H54 (cell line): Measurements from ENCODE around the gene ABI3BP.

Source experiments
- DNase-seq: peaks from one replicate; pipeline ENCODE4 v3.0.0; 2011; ENCODE audit warnings: low spot score, mixed read lengths; ENCODE audit not compliant: insufficient read length
- FAIRE-seq: peaks from 3 replicates; lab custom pipeline; 2011; peaks lifted over from hg19 to GRCh38; lab: Jason Lieb, UNC
- POLR2A ChIP-seq: IDR thresholded peaks from 2 replicates; pipeline ENCODE4 v1.6.1; 2011; ENCODE audit warnings: low read depth, mild to moderate bottlenecking, low read length

ABI3BP gene

DNA sequence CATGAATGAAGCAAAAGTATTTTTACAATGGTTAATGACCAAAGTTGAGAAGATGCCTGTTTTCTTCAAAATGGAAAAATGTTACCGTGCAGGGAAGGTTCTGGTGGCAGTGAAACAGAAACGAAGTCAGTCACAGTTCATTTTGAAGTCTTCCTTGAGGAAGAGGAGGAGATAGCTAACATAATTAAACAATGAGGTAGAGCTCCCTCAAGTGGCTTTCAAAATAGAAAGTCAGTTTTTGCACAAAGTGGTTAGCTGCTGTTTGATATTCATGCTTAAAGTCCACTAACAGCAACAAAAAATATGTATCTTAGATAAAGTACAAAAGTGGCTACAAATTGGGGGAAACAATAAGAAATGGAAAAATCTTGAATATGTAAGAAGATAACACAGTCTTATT, 196.7 kb downstream of the ABI3BP start:
- no peak for TF ChIP-seq POLR2A
- DNase-seq: no peak
- FAIRE-seq: peak; percentile 92

DNA sequence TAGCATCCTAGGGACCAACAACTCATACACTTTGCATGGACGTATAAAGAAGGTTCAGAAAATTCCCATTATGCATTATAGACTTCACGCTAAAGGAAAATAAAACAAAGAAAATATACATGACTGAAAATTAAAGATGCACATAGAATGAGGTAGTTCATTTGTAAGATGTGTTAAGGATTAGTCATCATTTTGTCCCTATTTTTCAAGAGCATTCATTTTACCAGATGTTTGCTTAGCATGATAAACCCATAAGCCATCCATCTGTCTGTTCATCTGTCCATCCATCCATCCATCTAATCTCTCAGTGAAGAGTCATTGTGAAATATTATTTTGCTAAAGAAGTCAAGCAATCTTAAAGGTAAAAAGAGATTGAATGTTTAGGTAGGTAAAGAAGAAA, 203.6 kb downstream of the ABI3BP start:
- DNase-seq (no peak), FAIRE-seq (peak; percentile 48)
- TF ChIP-seq POLR2A: no peak

GRCh38 chr3:100783619-100784018, 209.6 kb downstream of the ABI3BP start:
- peak; percentile 11 for FAIRE-seq
- TF ChIP-seq POLR2A: no peak
- DNase-seq: no peak

GRCh38 chr3:100782906-100783305, 210.3 kb downstream of the ABI3BP start:
- DNase-seq (no peak), FAIRE-seq (no peak)
- TF ChIP-seq POLR2A: no peak

DNA sequence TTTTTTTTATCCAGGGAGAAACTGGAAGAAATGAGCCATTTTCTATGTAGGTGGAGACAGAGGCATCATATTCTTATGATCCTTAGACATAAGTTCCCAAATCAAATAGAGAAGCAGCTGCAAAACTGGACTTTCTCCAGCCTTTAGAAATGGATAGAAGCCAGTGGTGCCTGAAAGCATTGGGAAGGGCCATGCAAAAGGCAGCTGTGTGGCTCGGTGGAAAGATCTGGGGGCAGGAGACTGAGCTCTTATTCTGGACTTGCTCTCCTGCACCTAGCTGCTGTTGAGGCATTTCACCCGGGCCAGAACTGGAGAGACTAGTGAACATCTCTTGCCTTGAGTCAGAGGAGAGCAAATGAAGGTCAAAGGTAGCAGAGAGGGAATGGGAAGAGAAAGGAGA, 210.9 kb downstream of the ABI3BP start:
- FAIRE-seq (no peak), DNase-seq (no peak)
- TF ChIP-seq POLR2A: no peak

DNA sequence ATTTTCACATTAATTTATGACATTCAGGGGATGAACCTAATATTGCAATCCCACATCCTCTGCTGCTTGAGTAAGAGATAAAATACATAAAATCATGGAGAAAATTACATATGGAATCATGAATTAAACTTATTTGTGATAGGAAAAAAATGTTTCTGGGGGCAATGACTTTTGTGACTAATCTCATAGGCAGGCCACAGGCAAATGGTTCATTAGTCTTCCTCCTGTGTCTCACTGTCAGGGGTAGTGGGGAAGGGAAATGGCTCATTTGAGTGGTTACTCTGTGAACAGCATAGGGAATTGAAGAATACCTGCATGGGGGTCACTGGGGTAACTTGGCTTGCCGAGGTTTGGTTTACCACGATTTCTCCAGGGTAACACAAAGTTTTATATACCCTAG, 211.9 kb downstream of the ABI3BP start:
- TF ChIP-seq POLR2A: no peak
- no peak for DNase-seq
- peak; percentile 87 for FAIRE-seq

GRCh38 chr3:100780071-100780622, 213.1 kb downstream of the ABI3BP start:
- no peak for TF ChIP-seq POLR2A
- DNase-seq (no peak), FAIRE-seq (no peak)

DNA sequence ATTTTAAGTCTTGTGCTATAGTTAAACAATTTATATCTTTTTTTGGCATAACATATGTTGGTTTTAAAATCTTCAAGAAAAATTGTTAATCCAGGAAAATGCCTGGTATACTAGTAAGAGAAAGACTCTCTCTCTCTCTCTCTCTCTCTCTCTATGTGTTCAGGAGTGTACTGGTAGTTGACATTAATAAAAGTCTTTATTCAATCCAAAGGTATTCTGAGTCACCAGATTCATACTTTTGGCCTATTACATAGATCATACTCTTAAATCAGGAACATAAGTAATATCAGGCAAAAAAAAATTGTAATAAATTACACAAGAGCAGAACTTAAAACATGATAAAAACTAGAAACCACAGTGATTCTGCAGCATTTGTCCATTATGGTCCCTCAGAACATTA, 213.7 kb downstream of the ABI3BP start:
- TF ChIP-seq POLR2A: no peak
- no peak for FAIRE-seq

DNA sequence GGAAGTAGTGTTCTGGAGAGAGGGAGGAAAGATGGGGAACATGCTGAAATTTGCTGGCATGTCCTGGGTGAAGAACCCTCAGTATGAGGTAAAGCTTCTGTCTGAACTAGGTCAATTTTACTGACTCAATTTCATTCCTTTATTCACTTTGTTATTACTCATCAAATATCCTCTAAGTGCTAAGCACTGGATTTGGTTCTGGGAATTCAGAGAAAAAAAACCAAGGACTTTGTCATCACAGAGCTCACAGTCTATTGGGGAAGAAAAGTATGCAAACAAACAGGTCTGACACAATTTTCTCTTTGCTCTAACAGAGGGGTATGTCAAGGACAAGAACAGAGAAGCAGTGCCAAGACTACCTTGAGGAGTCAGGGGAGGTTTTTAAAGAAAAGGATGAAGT, 215.9 kb downstream of the ABI3BP start:
- FAIRE-seq: peak; percentile 62
- TF ChIP-seq POLR2A: no peak
- DNase-seq: no peak

More for the DNA sequence above, 213.7 kb downstream of the ABI3BP start:
- DNase-seq: no peak

DNA sequence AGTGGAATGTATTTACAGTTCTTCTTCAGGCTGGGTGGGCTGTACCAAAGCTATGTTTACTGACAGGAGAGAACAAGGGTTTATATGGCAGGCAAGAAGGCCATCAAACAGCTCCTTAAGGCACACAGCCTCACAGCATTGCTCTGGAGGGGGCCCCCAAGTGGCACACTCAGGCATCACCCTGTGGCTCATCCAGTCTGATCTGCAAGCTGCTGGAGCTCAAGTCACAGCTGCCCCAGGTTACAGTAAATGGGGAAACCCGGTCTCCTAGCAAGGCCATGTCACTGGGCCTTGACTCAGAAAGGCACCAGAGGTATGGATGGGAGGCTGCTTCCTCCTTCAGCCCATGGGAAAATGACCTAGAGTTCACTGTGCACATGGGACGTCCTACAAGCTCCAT, 216.5 kb downstream of the ABI3BP start:
- FAIRE-seq: no peak
- no peak for TF ChIP-seq POLR2A
- DNase-seq: no peak

DNA sequence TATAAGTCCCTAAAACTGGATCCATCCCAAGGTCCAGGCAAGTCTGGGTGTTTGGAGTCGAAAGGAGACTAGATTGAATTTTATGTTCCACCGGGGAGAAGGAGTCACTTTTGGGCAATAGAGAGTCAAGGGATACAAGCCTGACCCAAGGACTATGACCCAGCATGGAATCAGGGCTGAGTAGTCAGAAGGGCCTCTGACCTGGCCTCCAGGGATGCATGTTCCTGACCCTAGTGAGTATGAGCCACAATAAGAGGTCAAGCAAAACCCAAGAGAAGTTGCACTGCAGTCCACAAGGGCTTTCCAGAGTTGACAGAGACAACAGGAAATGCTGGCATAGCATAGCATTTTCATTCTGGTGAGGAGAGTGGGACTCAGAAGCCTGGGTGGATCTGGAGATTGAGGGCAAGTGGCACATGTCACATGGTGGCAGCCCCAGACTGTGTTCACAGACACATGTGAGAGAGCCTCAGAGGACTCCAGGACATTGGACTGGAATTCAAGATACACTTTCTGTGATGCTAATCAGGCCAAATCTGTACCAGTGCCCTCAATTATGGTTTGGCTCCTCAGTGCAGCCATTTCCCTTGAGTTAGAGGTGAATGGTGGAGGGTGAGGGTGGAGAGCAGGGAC, 217.0 kb downstream of the ABI3BP start:
- FAIRE-seq (no peak), DNase-seq (no peak)
- TF ChIP-seq POLR2A: no peak

- TF ChIP-seq POLR2A: no peak
- FAIRE-seq (peak; percentile 27), DNase-seq (no peak)
Measured at GRCh38 chr3:100775669-100776068, 217.6 kb downstream of the ABI3BP start.

- no peak for TF ChIP-seq POLR2A
- DNase-seq (no peak), FAIRE-seq (no peak)
Measured at GRCh38 chr3:100775226-100775625, 218.0 kb downstream of the ABI3BP start.

GRCh38 chr3:100769693-100770092, 223.5 kb downstream of the ABI3BP start:
- no peak for FAIRE-seq

GRCh38 chr3:100766069-100766468, 227.2 kb downstream of the ABI3BP start:
- FAIRE-seq (no peak), DNase-seq (no peak)
- no peak for TF ChIP-seq POLR2A

More at GRCh38 chr3:100769693-100770092, 223.5 kb downstream of the ABI3BP start:
- DNase-seq: no peak
- TF ChIP-seq POLR2A: no peak

DNA sequence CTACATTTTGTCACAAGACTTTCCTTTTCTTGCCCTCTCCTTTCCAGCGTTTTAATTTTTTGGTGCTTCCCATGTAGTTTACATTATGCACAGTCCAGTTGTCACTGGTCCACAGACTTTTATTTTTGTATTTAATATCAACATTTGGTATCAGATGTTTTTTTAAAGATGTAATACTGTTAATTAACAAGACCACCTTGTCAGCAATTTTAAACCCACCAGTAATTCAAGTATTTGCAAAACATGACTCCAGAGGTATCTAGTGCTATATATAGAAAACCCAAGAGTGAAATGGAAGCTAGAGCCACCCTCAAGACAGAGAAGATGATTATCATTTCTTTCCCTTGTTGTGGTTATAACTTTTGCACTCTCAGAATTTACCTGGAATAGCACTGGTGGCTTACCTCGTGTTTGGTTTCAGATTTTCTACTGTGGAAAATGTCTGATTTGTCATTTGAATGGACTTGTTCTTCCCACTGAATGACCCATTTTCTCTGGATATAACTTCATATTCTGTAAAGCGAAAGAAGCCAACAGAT, 227.7 kb downstream of the ABI3BP start:
- no peak for FAIRE-seq
- no peak for DNase-seq
- TF ChIP-seq POLR2A: no peak
